HepG2 (cell line): ENCODE data around the gene PLK5. TPM values are rescaled to one million over a fixed set of nuclear protein-coding genes. Genes with fewer than 3 reads are reported as not detected.

ENCODE experiments used
- AGO2 ChIP-seq: fragments of 200-400 bp; formaldehyde crosslinking; optimal IDR thresholded peaks from 2 replicates; pipeline ENCODE3; 2017; ENCODE audit warnings: mild to moderate bottlenecking, low read depth, low read length, moderate library complexity
- AKAP8 ChIP-seq: sonication (generic); formaldehyde crosslinking; IDR thresholded peaks from 2 replicates; pipeline ENCODE4 v1.5.1; 2020; ENCODE audit warnings: mild to moderate bottlenecking, missing genetic modification reagents
- CREB1 ChIP-seq, 2 experiments: fragments of 450-650 bp in 1 of 2; IDR thresholded peaks; 2 replicates each; pipeline ENCODE4 v1.6.1; 2016 to 2017; ENCODE audit warnings: control low read depth in 1 of 2, mild to moderate bottlenecking in 1 of 2, missing compliant biosample characterization in 1 of 2, missing genetic modification characterization in 1 of 2
- FOXA1 ChIP-seq, 2 experiments: fragments of 450-650 bp in 1 of 2; sonication (generic) in 1 of 2; formaldehyde crosslinking in 1 of 2; IDR thresholded peaks; 2 replicates each; pipeline versions ENCODE4 v1.4.0 to v1.6.1; 2016 to 2020; ENCODE audit warnings: missing genetic modification reagents in 1 of 2
- LCORL ChIP-seq, 2 experiments: fragments of 450-650 bp in 1 of 2; sonication (generic) in 1 of 2; formaldehyde crosslinking in 1 of 2; IDR thresholded peaks; 2 replicates each; pipeline versions ENCODE4 v1.5.0 to v1.6.1; 2017 to 2020; ENCODE audit warnings: antibody characterized with exemption in 1 of 2, missing genetic modification reagents in 1 of 2
- MBD4 ChIP-seq: IDR thresholded peaks from 2 replicates; pipeline ENCODE4 v1.6.1; 2012; ENCODE audit warnings: low read length, inconsistent platforms, borderline replicate concordance
- MNT ChIP-seq: fragments of 450-650 bp; IDR thresholded peaks from 2 replicates; pipeline ENCODE4 v1.6.1; 2016
- POLR2A ChIP-seq, 2 experiments: IDR thresholded peaks; 2 replicates each; pipeline ENCODE4 v1.6.1; 2011; ENCODE audit warnings: low read depth in 2 of 2, low read length in 2 of 2, mild to moderate bottlenecking in 1 of 2, moderate library complexity in 1 of 2; ENCODE audit not compliant: insufficient read depth in 1 of 2
- SIX4 ChIP-seq: sonication (generic); formaldehyde crosslinking; IDR thresholded peaks from 2 replicates; pipeline ENCODE4 v1.4.0; 2020; ENCODE audit warnings: missing genetic modification reagents
- ZFP82 ChIP-seq: sonication (generic); formaldehyde crosslinking; IDR thresholded peaks from 2 replicates; pipeline ENCODE4 v1.5.1; 2020; ENCODE audit warnings: mild to moderate bottlenecking, missing genetic modification reagents, borderline replicate concordance
- ZMYM4 ChIP-seq: sonication (generic); formaldehyde crosslinking; IDR thresholded peaks from 2 replicates; pipeline ENCODE4 v1.8.1; 2023; ENCODE audit warnings: mild to moderate bottlenecking, missing genetic modification reagents
- ZNF337 ChIP-seq: sonication (generic); formaldehyde crosslinking; IDR thresholded peaks from 2 replicates; pipeline ENCODE4 v1.5.1; 2020; ENCODE audit warnings: missing genetic modification reagents, low read depth, mild to moderate bottlenecking, borderline replicate concordance
- polyA plus RNA-seq, 8 experiments: library from polyadenylated mRNA; depleted of rRNA in 3 of 8; stranded (reverse) in 7 of 8; unstranded in 1 of 8; fragments of >200 nt; fragmentation: Illumina TruSeq in 4 of 8; extraction: Trizol in 4 of 8; gene quantifications; 2 replicates each; pipeline versions ENCODE4 v1.2.1 to v1.2.3, GENCODE V29; 2011 to 2016; ENCODE audit warnings: low read depth in 4 of 8, missing spikeins in 1 of 8, mixed read lengths in 1 of 8; ENCODE audit not compliant: insufficient read depth in 1 of 8
- total RNA-seq, 5 experiments: library from RNA; depleted of rRNA; stranded (reverse); fragments of >200 nt; fragmentation: Illumina TruSeq; extraction: Trizol; gene quantifications; 2 replicates each; pipeline ENCODE4 v1.2.3, GENCODE V29; 2016; ENCODE audit warnings: low read depth in 1 of 5
- TF ChIP-seq, protein P1 (sequence below): sonication (generic); formaldehyde crosslinking; IDR thresholded peaks from 2 replicates; pipeline ENCODE4 v1.4.0; 2020; ENCODE audit warnings: missing genetic modification reagents
- TF ChIP-seq, protein P2 (sequence below): IDR thresholded peaks from 2 replicates; pipeline ENCODE4 v1.6.1; 2016

PLK5 gene
- total and polyA plus RNA-seq, 2 of the 13 experiments (the other 11 are each of a cell fraction or from before 2014, with no cell fraction given) = not detected

DNA sequence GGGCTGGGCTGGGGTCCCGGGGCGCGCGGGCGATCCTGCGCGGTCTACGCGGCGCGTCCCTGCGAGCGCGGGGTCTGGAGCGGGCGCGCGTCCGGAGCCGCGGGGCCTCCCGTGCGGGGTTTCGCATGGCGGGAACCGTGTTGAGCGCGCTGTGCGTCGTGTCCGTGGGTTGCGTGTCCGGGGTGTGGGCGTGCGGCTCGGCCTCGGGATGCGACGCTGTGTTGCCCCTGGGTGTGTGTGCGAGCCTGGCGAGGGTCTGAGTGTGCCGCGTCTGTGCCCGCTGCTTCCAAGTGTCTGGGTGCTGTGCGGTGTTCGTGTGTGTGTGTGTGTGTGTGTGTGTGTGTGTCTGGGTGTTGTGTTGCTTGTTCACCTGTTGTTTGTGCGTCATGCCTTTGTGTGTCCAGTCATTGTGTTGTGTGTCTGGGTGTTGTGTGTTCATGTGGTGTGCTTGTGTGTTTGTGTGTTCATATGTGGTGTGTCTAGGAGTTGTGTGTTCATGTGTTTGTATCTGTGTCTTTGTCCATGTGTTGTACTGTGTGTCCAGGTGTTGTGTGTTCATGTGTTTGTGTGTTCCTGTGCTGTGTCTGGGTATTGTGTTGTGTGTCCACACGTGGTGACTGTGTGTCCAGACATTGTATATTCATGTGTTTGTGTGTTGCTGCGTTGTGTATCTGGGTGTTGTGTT lies 552 bp downstream of the PLK5 start (continued):
- TF ChIP-seq MNT = peak; percentile 79
- peak; percentile 37; the same call in 1 of the 2 replicates for TF ChIP-seq CREB1 (IDR thresholded peaks at IDR 0.05)
- no peak for TF ChIP-seq CREB1 (CRISPR knock-in tag; IDR thresholded peaks at IDR 0.05)
- 0 out of 2 replicates have a peak, but pooled peaks have one; percentile 7 for TF ChIP-seq LCORL (IDR thresholded peaks at IDR 0.05)
- no peak for TF ChIP-seq LCORL (CRISPR knock-in tag; IDR thresholded peaks at IDR 0.05)
- TF ChIP-seq AGO2 = peak; percentile 31
- TF ChIP-seq ZFP82 (CRISPR knock-in tag) = no peak
- TF ChIP-seq MBD4 = no peak
- TF ChIP-seq POLR2A (IDR thresholded peaks at IDR 0.05; ENCODE audit: insufficient read depth in 1 of 2, low read depth in 2 of 2, low read length in 2 of 2) = peak in 1 of 2 experiments; percentile 24; a peak in 1 of 4 replicates
- no peak for TF ChIP-seq SIX4 (CRISPR knock-in tag)
- no peak for TF ChIP-seq ZNF337 (CRISPR knock-in tag)
- TF ChIP-seq, protein P1, sequence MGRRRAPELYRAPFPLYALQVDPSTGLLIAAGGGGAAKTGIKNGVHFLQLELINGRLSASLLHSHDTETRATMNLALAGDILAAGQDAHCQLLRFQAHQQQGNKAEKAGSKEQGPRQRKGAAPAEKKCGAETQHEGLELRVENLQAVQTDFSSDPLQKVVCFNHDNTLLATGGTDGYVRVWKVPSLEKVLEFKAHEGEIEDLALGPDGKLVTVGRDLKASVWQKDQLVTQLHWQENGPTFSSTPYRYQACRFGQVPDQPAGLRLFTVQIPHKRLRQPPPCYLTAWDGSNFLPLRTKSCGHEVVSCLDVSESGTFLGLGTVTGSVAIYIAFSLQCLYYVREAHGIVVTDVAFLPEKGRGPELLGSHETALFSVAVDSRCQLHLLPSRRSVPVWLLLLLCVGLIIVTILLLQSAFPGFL (CRISPR knock-in tag) = no peak
- TF ChIP-seq, protein P2, sequence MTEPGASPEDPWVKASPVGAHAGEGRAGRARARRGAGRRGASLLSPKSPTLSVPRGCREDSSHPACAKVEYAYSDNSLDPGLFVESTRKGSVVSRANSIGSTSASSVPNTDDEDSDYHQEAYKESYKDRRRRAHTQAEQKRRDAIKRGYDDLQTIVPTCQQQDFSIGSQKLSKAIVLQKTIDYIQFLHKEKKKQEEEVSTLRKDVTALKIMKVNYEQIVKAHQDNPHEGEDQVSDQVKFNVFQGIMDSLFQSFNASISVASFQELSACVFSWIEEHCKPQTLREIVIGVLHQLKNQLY (CRISPR knock-in tag) = no peak
- TF ChIP-seq ZMYM4 (CRISPR knock-in tag) = no peak
- TF ChIP-seq FOXA1 (IDR thresholded peaks at IDR 0.05) = peak; percentile 42; the same call in 1 of the 2 replicates
- TF ChIP-seq FOXA1 (CRISPR knock-in tag; IDR thresholded peaks at IDR 0.05) = no peak
- peak; percentile 67; the same call in 1 of the 2 replicates for TF ChIP-seq AKAP8 (CRISPR knock-in tag)
